Gastrocnemius medialis (tissue), 4 donors: Measurements from ENCODE around the gene ANKRD30A. TPM values are rescaled to one million over a fixed set of nuclear protein-coding genes. Genes with fewer than 3 reads are reported as not detected.
"Not testable (repeated sequence)": the region's sequence is repeated elsewhere in the genome, so short reads cannot be mapped to it uniquely, and the experiment has no call there.

Experiments used
- ATAC-seq, 2 donors: fragments of 150-250 bp; one replicate each; pipeline ENCODE4 v1.9.1; 2016
- DNase-seq, 2 donors: peaks; one replicate each; pipeline ENCODE4 v3.0.0-alpha.2; 2019
- H3K27ac ChIP-seq, 4 donors: fragments of 200-600 bp; sonication (generic); 1 replicate in 1 of 4; 2 replicates in 3 of 4; pipeline ENCODE4 v1.5.1; 2016 to 2018; ENCODE audit warnings: mild to moderate bottlenecking in 2 of 4, moderate library complexity in 1 of 4
- H3K27me3 ChIP-seq, 3 donors: fragments of 200-600 bp; sonication (generic) in 2 of 3; 1 replicate in 1 of 3; 2 replicates in 2 of 3; pipeline versions ENCODE4 v1.5.1 to v1.6.0; 2016 to 2019; ENCODE audit warnings: mild to moderate bottlenecking in 1 of 3, moderate library complexity in 1 of 3
- H3K36me3 ChIP-seq, 2 donors: fragments of 200-600 bp; sonication (generic) in 1 of 2; one replicate each; pipeline ENCODE4 v1.5.1; 2017 to 2018
- H3K4me1 ChIP-seq, 2 donors: fragments of 200-600 bp; sonication (generic) in 1 of 2; one replicate each; pipeline ENCODE4 v1.5.1; 2016 to 2017; ENCODE audit warnings: mild to moderate bottlenecking in 2 of 2
- H3K4me3 ChIP-seq, 4 donors: fragments of 200-600 bp; sonication (generic) in 3 of 4; 1 replicate in 1 of 4; 2 replicates in 3 of 4; pipeline ENCODE4 v1.5.1; 2016 to 2019; ENCODE audit warnings: mild to moderate bottlenecking in 2 of 4
- H3K9me3 ChIP-seq, 3 donors: fragments of 200-600 bp; sonication (generic) in 2 of 3; 1 replicate in 1 of 3; 2 replicates in 2 of 3; pipeline ENCODE4 v1.5.1; 2016 to 2019
- CTCF ChIP-seq, 5 experiments: fragments of 450-650 bp in 3 of 5; fragments of 200-600 bp in 2 of 5; sonication (generic) in 2 of 5; IDR thresholded peaks in 4 of 5; conservative IDR thresholded peaks in 1 of 5; 1 replicate in 4 of 5; 2 replicates in 1 of 5; pipeline ENCODE4 v1.5.1; 2016 to 2019; ENCODE audit warnings: antibody characterized with exemption in 5 of 5, mild to moderate bottlenecking in 3 of 5, moderate library complexity in 3 of 5
- POLR2A ChIP-seq, 2 donors: fragments of 450-650 bp; IDR thresholded peaks; one replicate each; pipeline ENCODE4 v1.6.1; 2017; ENCODE audit warnings: antibody characterized with exemption in 2 of 2, mild to moderate bottlenecking in 2 of 2, moderate library complexity in 2 of 2
- in situ Hi-C, 4 donors: fragments of 200-750 bp; cut with MboI; loops; one replicate each; pipeline versions ENCODE4 v1.15.0 to v1.8.0; 2017; ENCODE audit warnings: low sequenced_read_pairs in 4 of 4
- intact Hi-C: fragments of 100-400 bp; cut with DNase I; formaldehyde crosslinking; loops from one replicate; pipeline ENCODE4 v1.15.1; 2023; ENCODE audit warnings: low total_unique reads
- total RNA-seq, 4 donors: library from RNA; depleted of rRNA; stranded (reverse); fragments of >200 nt; gene quantifications; one replicate each; pipeline versions ENCODE4 v1.1.0 to v1.2.3, GENCODE V29; 2016

The ANKRD30A gene
- total RNA-seq, 4 donors from 2014 or later: not detected

- in situ Hi-C loops: no loop called here
- H3K36me3 ChIP-seq: no peaks in the 10 kb centered on the region
- H3K4me3 ChIP-seq: no peak overlapping the region
- H3K9me3 ChIP-seq: no peaks in the 10 kb centered on the region
- ATAC-seq (no peak), DNase-seq (no peak)
- no peaks in the 10 kb centered on the region for H3K4me1 ChIP-seq
- no peak overlapping the region for H3K27ac ChIP-seq
- H3K27me3 ChIP-seq: no peaks in the 10 kb centered on the region
- no peak for TF ChIP-seq POLR2A (IDR thresholded peaks at IDR 0.05)
- intact Hi-C loops: no loop called here
Measured at GRCh38 chr10:37234692-37235091, 109.3 kb downstream of the ANKRD30A start.

- intact Hi-C loops: no loop called here
- in situ Hi-C loops: no loop called here
- DNase-seq (no peak), ATAC-seq (no peak)
- Histone ChIP-seq H3K4me1 (no peaks in the 10 kb centered on the region), H3K27me3 (no peaks in the 10 kb centered on the region), H3K27ac (no peak overlapping the region), H3K9me3 (no peaks in the 10 kb centered on the region), H3K4me3 (no peak overlapping the region), H3K36me3 (no peaks in the 10 kb centered on the region)
- TF ChIP-seq POLR2A (IDR thresholded peaks at IDR 0.05): no peak
Measured at GRCh38 chr10:37236093-37236492, 110.7 kb downstream of the ANKRD30A start.

GRCh38 chr10:37240223-37240622 is 114.8 kb downstream of the ANKRD30A start:
- in situ Hi-C loops: no loop called here
- no peaks in the 10 kb centered on the region for H3K27me3 ChIP-seq
- DNase-seq (no peak), ATAC-seq (no peak)
- no peaks in the 10 kb centered on the region for H3K9me3 ChIP-seq
- intact Hi-C loops: no loop called here
- H3K4me3 ChIP-seq: no peak overlapping the region
- TF ChIP-seq CTCF (IDR thresholded peaks at IDR 0.05 in 4 of 5, conservative IDR thresholded peaks at IDR 0.05 in 1 of 5) (no peak), POLR2A (IDR thresholded peaks at IDR 0.05) (no peak)
- no peaks in the 10 kb centered on the region for H3K4me1 ChIP-seq
- H3K36me3 ChIP-seq: no peaks in the 10 kb centered on the region
- H3K27ac ChIP-seq: no peak overlapping the region

GRCh38 chr10:37246637-37247036 is 121.2 kb downstream of the ANKRD30A start:
- Histone ChIP-seq H3K27ac (no peak overlapping the region), H3K4me1 (no peaks in the 10 kb centered on the region), H3K4me3 (no peak overlapping the region), H3K9me3 (no peaks in the 10 kb centered on the region), H3K36me3 (no peaks in the 10 kb centered on the region), H3K27me3 (no peaks in the 10 kb centered on the region)
- ATAC-seq: no peak
- intact Hi-C loops: no loop called here
- TF ChIP-seq CTCF (IDR thresholded peaks at IDR 0.05 in 4 of 5, conservative IDR thresholded peaks at IDR 0.05 in 1 of 5): no peak
- TF ChIP-seq POLR2A (IDR thresholded peaks at IDR 0.05): no peak
- in situ Hi-C loops: no loop called here
- DNase-seq: no peak

- H3K4me1 ChIP-seq, H3K9me3 ChIP-seq, intact Hi-C loops, H3K4me3 ChIP-seq, DNase-seq, H3K36me3 ChIP-seq, in situ Hi-C loops, H3K27ac ChIP-seq, ATAC-seq, H3K27me3 ChIP-seq: not testable (repeated sequence)
Measured at GRCh38 chr10:37255837-37256236, 130.4 kb downstream of the ANKRD30A start.

- TF ChIP-seq CTCF (IDR thresholded peaks at IDR 0.05 in 4 of 5, conservative IDR thresholded peaks at IDR 0.05 in 1 of 5): no peak
- no peak for TF ChIP-seq POLR2A (IDR thresholded peaks at IDR 0.05)
- in situ Hi-C loops (no loop called here), intact Hi-C loops (no loop called here)
- ATAC-seq (no peak), DNase-seq (no peak)
- H3K4me1 ChIP-seq: no peaks in the 10 kb centered on the region
- H3K36me3 ChIP-seq: no peaks in the 10 kb centered on the region
- H3K4me3 ChIP-seq: no peak overlapping the region
- no peak overlapping the region for H3K27ac ChIP-seq
- H3K27me3 ChIP-seq: no peaks in the 10 kb centered on the region
- no peaks in the 10 kb centered on the region for H3K9me3 ChIP-seq
Measured at GRCh38 chr10:37263304-37263703, 137.9 kb downstream of the ANKRD30A start.
